COLO668 (cell line): Measurements from ENCODE around the gene HES6.

Experiments
- DNase-seq: peaks from one replicate; lab custom pipeline; 2025; ENCODE audit not compliant: unreplicated experiment; lab: John Stamatoyannopoulos, UW

Gene HES6, protein sequence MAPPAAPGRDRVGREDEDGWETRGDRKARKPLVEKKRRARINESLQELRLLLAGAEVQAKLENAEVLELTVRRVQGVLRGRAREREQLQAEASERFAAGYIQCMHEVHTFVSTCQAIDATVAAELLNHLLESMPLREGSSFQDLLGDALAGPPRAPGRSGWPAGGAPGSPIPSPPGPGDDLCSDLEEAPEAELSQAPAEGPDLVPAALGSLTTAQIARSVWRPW

DNA sequence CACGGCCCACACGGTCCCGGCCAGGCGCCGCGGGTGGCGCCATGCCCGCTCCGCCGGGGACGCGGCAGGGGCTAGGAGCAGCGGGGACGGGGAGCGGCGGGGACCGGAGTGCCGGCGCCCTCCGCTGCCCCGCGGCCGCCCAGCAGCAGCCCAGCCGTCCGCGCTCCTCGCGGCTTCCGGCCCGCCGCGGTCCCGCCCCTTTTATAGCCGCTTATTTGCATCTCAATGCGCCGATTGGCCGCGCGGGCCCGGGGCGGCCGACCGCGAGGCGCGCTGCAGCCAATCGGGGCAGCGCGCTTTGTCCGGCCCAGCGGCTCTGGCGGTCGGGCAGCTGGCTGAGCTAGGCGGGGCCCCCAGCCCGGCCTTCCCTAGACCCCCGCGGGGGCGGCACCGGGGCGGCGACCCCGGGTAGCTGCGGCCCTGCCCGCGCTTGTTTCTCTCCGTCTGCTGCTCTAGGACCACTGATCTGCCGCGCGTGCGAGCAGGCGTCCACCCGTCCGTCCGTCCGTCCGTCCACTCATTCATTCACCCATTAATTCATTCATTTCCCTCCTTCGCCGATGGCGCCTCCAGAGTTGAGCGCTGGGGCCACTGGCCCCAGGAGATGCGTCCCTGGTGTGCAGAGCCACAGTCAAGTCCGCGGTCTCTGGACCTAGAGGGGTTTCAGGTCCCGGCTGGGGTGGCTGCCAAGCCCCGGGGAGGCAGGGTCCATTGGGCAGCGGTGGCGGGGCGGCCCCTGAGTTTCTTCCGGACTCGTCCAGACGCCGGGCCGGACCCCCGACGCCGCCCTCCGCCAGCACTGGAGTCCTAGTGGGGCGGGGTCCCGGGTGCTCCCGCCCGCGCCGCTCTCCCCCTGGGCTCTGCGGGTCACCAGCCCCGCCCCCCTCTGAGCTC, at the start of gene HES6:
Gene HES6 (minus strand): TSS at position 176 of the 894 bp plus-strand sequence. CDS start 133 bp downstream, at position 43.
- DNase-seq, result peak; percentile 97

DNA sequence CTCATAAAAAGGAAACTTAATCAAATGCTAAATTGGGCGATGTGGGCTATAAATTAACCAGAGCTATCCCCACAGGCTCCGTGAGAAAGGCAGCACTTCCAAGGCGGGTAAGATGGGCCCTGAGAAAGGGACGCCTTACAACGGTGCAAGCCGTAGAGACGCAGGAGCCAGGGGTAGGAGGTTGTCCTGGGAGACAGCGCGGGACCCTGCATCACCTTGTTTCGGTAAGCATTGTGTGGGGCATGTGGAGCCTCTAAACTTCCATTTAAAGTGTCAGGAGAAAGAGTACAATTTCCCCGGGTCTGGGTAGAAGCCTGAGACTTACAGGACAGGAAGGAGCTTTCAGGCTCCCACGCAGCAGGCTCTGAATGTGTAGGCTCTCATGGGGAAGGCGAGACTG, 49.7 kb upstream of the HES6 start:
- peak; percentile 37 for DNase-seq

DNA sequence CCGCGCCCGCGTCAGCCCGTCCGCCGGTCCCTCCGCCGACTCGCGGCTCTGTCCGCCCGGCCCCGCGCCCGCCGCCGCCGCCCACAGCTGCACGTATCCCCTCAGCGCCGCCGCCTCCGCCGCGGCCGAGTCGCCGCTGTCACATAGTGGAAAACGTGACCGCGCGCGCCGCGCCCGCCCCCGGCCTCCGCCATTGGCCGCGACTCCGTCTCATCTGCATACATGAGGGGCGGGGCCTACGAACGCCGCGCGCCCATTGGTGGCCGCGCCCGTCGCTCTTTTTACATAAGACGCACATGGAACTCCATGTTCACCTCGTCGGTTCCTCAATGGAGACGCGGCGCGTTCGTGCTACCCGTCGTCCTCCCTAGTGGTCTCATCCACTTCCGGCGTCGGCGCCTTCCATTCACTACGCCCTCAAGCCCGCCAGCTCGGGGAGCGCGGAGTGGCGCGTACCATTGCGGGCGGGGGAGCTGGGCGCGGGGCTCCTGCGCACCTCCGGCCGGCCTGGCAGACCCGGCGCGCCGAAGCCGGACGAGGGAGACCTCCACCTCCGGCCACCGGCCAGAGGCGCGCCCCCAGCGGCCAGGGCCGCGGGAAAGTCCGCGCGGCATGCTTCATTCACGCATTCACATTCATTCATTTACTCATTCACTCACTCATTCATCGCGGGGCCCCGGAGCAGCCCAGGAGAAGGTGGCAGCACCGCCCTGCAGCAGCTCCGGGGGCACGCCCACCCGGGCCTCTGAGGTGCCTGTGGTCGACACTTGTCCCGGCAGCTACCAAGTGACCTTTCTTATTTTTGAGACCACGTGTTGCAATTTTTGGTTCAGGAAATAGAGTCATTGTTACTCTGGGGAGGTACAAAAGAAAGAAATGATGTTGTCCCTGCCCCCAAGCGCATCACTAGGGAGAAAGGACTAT, 49.1 kb upstream of the HES6 start:
- peak; percentile 98 for DNase-seq

DNA sequence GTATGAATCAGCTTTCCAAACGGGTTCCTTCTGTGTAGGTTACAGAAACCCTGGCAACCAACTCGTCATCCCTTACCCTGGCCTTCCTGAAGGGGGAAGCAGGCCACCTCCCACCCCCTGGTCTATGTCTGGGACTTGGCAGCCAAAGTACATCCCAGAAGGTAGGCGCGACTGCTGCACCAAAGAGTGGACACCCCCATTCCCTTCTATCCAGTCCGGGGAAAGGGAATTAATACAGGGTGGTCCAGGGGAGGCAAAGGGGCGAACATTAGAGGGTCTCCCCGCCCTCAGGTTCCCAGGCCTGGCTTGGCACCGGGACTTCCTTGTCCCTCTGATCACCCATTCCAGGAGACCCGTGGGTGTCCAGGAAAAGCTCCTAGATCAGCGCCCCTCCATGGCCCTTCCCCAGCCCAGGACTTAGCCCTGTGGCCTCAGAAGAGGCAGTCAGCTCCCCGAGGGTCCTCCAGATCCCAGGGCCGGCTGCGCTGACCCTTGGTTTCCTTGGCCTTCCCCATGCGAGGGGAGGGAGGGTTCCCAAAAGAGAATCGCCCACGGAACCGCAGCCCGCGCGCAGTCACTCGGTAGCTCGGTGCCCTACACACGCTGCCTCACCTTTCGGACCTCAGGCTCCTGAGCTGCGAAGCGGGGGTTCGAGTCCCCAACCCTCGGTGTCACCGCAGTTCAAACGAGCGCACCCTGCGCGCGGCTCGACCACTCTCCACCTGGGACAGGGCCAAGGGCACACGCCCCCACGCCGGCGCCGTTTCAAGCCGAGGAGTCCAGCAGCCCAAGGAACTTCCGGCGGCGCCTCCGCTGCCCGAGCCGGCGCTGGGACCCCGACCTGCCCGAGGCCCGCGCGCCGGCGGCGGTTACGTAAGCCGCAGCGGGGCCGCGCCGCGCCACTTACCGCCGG, 48.2 kb upstream of the HES6 start, which contains the start of gene PER2:
Gene PER2 (minus strand): TSS at position 874 of the 913 bp plus-strand sequence. CDS start 10,674 bp downstream, outside the sequence.
- DNase-seq, result peak; percentile 89

DNA sequence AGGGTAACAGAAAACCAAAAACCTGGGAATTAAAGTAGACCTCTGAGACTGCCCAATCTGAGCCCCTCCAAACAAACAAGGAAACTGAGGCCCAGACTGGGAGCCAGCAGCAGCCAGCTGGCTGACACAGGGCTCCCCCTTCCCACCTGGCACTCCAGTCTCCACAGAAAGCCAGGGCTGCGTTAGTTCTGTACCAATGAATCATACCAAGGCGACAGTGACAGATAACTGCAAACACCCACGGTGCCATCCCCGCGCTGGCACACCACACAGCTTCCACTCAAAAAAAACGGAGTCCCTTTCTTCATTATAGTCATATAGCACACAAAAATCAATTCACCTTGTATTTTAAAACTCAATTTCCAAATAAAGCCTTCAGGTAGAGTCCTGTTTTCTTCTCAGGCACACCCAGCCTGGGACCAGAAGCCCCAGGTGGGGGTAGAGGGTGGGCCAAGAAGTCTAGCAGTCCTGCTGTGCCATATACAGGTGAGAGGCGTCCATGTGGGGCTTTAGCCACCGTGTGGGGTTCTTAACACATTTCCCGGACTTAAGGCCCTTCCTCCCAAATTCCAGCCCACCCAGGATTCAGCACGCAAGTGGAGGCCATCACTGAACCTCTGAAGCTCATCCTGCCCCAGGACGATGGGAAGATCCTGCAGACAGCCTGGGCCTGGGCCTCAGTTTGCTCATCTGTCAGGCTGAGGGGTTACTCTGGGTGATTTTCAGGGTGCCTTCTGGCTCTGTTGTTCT, 47.3 kb upstream of the HES6 start:
- peak; percentile 32 for DNase-seq

DNA sequence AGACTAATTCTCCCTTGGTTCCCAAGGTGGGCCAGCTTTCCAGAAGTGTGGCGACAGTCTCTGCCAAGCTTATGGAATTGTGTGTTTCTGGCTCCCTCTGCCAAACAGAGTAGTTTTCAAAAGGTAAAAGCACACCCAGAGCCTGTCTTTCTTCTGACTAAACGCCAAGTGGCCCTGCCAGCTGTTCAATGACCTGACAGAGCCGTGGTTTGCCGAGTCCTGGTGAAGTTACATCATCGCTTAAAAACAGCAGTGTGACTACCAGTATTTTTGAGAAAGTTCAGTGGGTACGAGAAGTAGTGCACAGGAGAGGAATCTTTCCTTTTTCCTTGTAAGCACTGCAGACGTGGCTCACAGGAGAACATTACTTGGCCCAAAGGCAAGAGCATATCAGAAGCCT, 46.7 kb upstream of the HES6 start:
- DNase-seq, result peak; percentile 54

DNA sequence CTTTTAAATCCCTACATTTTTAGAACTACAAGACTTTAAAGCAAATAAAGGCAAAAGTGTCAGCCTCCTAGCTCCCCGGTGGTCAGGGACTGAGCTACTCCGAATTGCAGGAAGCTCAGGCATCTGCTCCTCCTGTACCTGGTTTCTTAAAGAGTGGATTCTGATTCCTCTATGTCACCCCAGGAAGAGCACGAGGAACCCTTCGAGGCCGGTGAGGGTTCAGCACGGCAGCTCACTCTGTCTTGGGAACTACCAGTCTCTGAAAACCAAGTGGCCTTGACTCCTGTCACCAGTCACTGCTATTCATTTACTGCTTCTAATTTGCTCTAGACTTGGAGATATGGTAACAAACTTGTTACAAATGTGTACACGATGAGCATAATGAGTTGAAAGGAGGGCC, 46.3 kb upstream of the HES6 start:
- no peak for DNase-seq

DNA sequence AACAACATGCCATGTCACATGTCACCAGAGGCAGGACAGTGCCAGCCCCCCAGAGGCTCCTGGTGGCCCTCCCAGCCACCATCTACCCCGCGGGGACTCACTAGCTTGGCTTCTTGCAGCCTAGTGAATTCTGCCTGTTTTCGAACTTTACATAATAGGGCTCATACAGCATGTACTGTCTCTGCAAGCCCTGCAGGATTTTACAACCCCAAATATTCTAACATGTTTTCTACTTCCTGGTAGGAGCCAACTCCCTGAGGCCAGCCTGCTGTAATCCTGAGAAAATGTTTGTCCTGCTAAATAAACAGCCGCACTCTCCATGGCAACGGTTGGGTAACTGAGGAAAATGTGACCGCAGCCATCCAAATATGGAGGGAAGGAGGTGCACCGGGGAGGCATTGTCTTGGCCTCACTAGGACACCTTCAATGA, 45.8 kb upstream of the HES6 start:
- DNase-seq, result peak; percentile 88

DNA sequence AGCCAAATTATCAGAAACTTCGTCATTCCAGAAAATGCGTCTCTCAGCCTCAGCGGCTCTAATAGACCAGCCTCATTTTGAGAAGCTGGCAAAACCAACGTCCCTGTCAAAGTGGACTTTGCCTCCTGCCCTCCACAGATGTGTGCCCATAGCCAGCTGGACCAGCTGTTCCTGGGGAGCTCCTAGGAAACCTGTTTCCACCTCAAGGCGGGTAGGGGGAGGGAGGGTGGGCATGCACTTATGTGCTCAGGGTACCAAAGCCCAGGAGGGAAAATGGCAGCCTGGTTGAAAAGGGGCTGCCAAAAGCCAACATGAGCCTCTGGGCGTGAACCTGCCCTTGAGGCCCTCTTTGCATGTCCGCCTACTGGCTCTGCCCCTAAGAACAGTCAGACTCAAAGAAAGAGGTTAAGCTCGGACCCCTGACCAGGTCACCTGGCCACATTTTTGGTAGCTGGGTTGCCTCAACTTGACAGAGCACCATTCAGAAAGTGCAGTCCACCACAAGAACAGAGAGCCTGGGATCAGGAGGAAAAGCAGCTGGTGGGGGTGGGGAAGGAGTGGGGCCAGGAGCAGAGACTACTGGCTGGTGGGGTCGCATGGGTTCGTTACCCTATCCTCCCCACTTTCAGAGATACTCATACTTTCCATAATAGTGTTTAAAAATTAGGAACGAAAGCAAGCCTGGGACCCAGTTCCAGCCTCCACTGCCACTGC, 45.1 kb upstream of the HES6 start:
- DNase-seq, result peak; percentile 30

DNA sequence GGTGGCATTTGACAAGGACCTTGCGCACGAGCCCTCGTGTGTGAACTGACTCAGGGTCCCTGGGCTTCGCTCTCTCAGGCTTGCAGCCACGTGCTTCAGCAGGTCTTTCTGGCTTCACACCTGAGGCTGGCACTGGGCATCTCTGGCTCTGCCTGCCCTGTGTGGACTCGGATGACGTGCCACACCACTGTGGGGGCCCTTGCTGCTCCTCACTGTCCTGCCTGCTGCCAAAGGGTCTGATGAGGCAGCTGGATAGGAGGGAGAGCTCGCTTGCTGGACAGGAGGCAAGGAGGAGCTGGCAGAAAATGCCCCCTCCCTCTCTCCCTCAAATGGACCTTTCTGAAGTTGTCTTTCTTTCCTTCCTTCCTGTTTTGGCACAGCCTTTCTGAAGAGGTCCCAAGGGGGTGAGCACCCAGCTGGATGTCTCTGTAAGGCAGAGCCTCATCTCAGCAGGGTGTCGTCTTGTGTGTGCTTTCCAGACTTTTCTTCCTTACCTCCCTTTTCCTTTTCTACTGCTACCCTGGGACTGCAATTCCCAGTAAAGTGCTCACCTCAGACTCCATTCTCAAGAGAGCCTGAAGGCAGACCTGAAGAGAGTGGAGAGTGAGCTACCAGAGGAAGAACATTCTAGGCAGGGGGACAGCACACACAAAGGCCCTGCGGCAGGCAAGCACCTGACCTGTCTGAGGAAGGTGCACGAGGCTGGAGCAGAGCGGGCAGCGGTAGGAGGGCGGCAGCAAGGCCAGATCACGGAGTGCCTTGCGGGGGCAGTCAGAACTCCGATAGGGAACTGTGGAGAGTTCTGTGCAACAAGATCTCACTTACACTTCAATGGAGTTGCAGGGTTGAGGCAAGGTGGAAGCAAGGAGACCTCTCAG, 43.3 kb upstream of the HES6 start:
- no peak for DNase-seq

DNA sequence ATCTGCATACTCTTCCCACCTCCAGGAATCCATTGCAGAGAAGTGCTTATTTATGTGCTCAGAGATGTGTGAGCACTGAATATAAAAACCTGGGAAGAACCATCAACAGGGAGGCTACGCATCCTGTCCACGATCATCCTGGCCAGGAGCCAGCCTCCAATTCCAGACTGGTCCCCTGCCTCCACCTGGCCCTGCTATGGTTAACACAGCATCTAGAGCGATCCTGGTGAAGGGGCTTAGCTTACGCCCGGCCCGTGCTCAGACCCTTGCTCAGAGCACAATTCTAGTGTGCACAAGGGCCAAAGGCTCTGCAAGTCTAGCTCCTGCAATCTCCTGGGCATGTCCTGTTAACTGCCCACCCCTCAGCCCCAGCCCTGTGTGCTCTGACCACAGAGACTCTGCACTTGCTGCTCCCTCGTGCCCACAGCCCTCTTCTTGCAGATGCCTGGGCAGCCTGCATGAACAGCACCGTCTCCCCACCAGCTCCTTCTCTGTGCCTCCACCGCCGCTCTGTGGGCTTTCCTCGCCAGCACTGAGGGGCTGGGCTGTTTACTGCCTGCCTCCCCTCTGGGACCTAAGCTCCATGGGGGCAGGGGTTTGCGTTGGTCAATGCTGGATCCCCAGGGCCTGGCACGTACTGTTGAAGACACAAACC, 42.1 kb upstream of the HES6 start:
- no peak for DNase-seq

DNA sequence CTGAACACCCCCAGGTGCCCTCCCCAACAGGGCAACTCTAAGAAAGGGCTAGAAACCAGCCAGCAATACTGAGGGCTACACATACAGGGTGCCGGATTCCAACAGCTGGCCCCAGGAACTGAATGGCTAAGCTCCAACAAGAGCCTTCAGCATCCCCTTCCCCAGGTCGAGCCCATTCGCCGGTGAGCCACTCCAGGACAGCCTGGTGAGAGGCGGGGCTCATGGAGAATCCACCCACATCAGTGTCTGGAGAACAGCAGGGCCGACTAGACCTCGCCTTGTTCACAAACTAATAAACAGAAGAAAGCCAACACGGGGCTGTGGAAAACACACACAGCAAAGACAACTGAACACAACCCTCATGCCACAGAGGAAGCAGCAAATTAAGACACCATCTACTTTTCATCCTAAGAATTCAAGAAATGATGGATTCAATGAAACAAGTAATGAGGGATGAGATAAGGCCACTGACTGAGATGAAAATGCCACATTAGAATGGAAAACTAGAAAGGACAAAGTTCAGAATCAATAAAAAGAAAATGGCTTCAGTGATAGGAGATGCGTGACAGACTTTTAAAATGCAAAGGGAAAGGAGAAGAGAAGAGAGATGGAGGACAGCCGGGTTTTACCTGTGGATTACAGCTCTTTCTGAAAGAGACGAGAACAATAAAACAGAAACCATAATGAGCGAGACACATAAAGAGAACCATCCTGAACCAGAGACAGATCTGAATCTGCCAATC, 40.4 kb upstream of the HES6 start:
- DNase-seq, result no peak

DNA sequence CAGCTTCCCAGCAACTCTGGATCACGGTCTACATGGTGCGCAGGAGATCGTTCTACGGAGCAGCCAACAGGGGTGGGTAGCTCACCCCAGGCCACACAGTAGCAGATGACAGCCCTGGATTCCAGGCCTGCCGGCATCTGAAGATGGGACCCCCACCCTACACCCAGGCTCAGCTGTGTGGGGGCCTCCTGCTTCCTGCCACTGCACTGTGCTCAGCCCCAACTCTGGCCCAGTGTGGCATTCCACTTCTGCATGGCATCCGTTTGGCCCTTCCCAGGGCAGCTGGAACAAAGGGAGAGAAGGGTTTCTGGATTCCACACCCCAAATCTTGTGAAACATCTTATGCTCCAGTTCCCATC, 39.5 kb upstream of the HES6 start:
- no peak for DNase-seq

DNA sequence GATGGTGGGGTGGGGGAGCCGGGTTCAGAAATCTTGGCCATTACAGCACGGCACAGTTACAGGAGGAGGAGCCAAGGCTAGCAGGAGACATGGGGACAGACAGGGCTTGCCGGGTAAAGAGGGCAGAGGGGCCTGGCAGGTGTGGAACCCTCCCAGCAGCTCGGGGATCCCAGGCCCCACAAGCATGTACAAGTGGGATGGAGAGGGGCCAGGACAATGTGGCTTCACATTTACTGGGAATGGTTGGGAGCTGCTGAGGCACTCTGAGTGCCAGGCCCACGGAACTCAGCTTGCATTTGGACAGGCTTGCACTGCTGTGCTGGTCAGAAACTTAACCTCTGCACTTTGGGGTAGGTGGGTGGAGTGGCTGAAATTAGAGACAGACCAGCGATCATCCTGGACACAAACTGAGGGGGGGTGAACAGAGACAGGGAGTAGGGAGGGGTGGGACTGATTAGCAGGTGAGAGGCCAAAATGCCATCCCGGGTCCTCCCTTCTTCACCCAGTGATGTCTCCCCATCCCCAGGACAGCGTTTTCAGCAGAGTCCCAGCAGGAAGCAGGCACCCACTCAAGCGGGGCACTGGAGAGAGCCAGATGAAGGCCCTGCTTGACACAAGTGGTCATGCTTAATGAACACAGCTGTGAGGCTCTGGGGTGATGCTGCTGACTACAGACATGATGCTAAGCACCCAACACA, 38.9 kb upstream of the HES6 start:
- peak; percentile 29 for DNase-seq

DNA sequence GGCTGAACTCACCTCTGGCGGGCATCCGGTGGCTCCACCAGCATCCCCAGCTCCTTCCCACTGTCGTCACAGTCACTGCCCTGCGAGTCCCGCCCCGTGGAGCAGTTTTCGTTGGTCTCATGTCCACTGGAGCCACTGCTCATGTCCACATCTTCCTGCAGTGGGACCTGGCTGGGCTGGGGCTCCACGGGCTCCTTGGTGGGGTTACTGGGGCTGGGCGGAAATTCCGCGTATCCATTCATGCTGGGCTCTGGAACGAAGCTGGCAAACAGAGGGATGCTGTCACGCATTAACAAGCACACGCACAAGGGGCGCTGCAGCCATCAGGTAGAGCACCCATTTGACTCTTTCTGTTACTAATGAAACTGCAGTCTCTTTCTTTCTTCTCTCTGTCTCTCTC, 37.9 kb upstream of the HES6 start:
- peak; percentile 25 for DNase-seq
